ENCODE results near the gene ENTPD6. TPM values are rescaled to one million over a fixed set of nuclear protein-coding genes. Genes with fewer than 3 reads are reported as not detected.
A peak's percentile ranks its signal among the peaks of the same experiment; 100 is the strongest.

Gene ENTPD6
- 143 and 184 TPM in 2 replicates for polyA plus RNA-seq
- 90.6 and 111 TPM in 2 replicates for polyA minus RNA-seq

- peak within 1 kb of the TSS; percentile 84 for H3K27ac ChIP-seq (ENCODE audit: low read length)
- no peaks in the 10 kb centered on the region for H3K36me3 ChIP-seq (ENCODE audit: insufficient read depth, low read length)
- no peaks in the 10 kb centered on the region for H3K9me2 ChIP-seq (ENCODE audit: insufficient read depth, low read length)
- peaks cover 20% of the 10 kb centered on the region for H3K79me2 ChIP-seq (replicated peaks; ENCODE audit: insufficient read depth, low read length)
- H3K9ac ChIP-seq (ENCODE audit: low read length): peak within 1 kb of the TSS; percentile 89
- no peaks in the 10 kb centered on the region for H3K9me3 ChIP-seq (ENCODE audit: low read length)
- H3K4me3 ChIP-seq (ENCODE audit: low read length): peak within 1 kb of the TSS; percentile 92
- H3K4me2 ChIP-seq (ENCODE audit: low read length): peak within 1 kb of the TSS; percentile 94
- no peaks in the 10 kb centered on the region for H3F3A ChIP-seq (ENCODE audit: insufficient read depth, low read length, poor library complexity, severe bottlenecking)
- peak; percentile 96 for TF ChIP-seq POLR2AphosphoS5 (IDR thresholded peaks at IDR 0.05)
- no peak for TF ChIP-seq SMC3 (conservative IDR thresholded peaks at IDR 0.05; ENCODE audit: poor library complexity)
- peak; percentile 16 for TF ChIP-seq RAD21 (conservative IDR thresholded peaks at IDR 0.05)
- TF ChIP-seq TAF1 (IDR thresholded peaks at IDR 0.05; ENCODE audit: low read depth): peak; percentile 70
- no peak for TF ChIP-seq EZH2 (IDR thresholded peaks at IDR 0.05; ENCODE audit: borderline replicate concordance, insufficient read depth, low read length, poor library complexity, severe bottlenecking)
- TF ChIP-seq CTCF (IDR thresholded peaks at IDR 0.05; ENCODE audit: poor library complexity, severe bottlenecking): peak; percentile 50
- peak; percentile 88 for TF ChIP-seq MXI1 (conservative IDR thresholded peaks at IDR 0.05; ENCODE audit: poor library complexity, severe bottlenecking)
- TF ChIP-seq EP300 (conservative IDR thresholded peaks at IDR 0.05; ENCODE audit: poor library complexity, severe bottlenecking): peak; percentile 40
- TF ChIP-seq REST (IDR thresholded peaks at IDR 0.05; ENCODE audit: borderline replicate concordance): peak; percentile 82
- peak within 1 kb of the TSS; percentile 98 for H2AFZ ChIP-seq (ENCODE audit: low read depth, low read length)
- H3K27me3 ChIP-seq (ENCODE audit: insufficient read depth, low read depth, low read length): no peaks in the 10 kb centered on the region
- no peaks in the 10 kb centered on the region for H4K20me1 ChIP-seq (ENCODE audit: insufficient read depth)
Observed at GRCh38 chr20:25195014-25195961, at the start of gene ENTPD6. Gene ENTPD6 (plus strand): TSS chr20:25195712. CDS start chr20:25206537, 10,825 bp downstream.

- no peak overlapping the region for H3K9ac ChIP-seq (ENCODE audit: low read length)
- TF ChIP-seq SMC3 (conservative IDR thresholded peaks at IDR 0.05; ENCODE audit: poor library complexity) (no peak), TAF1 (IDR thresholded peaks at IDR 0.05; ENCODE audit: low read depth) (no peak), POLR2AphosphoS5 (IDR thresholded peaks at IDR 0.05) (no peak)
- no peaks in the 10 kb centered on the region for H3K9me3 ChIP-seq (ENCODE audit: low read length)
- no peak overlapping the region for H2AFZ ChIP-seq (ENCODE audit: low read depth, low read length)
- H3K9me2 ChIP-seq (ENCODE audit: insufficient read depth, low read length): no peaks in the 10 kb centered on the region
- no peaks in the 10 kb centered on the region for H3K27me3 ChIP-seq (ENCODE audit: insufficient read depth, low read depth, low read length)
- no peaks in the 10 kb centered on the region for H4K20me1 ChIP-seq (ENCODE audit: insufficient read depth)
- no peak overlapping the region for H3K27ac ChIP-seq (ENCODE audit: low read length)
- H3K4me3 ChIP-seq (ENCODE audit: low read length): no peak overlapping the region
- no peaks in the 10 kb centered on the region for H3K79me2 ChIP-seq (replicated peaks; ENCODE audit: insufficient read depth, low read length)
- no peaks in the 10 kb centered on the region for H3F3A ChIP-seq (ENCODE audit: insufficient read depth, low read length, poor library complexity, severe bottlenecking)
- H3K4me2 ChIP-seq (ENCODE audit: low read length): no peak overlapping the region
- H3K36me3 ChIP-seq (ENCODE audit: insufficient read depth, low read length): no peaks in the 10 kb centered on the region
Observed at GRCh38 chr20:25146976-25147375, 48.5 kb upstream of the ENTPD6 start.
